Fibroblast of the conjunctiva (primary cell): Measurements from ENCODE around the gene ANTXRL.
"Not testable (repeated sequence)": the region's sequence is repeated elsewhere in the genome, so short reads cannot be mapped to it uniquely, and the experiment has no call there.

Source experiments
- DNase-seq: peaks from one replicate; pipeline ENCODE4 v3.0.0-alpha.2; 2010; ENCODE audit warnings: low read depth

ANTXRL gene

DNA sequence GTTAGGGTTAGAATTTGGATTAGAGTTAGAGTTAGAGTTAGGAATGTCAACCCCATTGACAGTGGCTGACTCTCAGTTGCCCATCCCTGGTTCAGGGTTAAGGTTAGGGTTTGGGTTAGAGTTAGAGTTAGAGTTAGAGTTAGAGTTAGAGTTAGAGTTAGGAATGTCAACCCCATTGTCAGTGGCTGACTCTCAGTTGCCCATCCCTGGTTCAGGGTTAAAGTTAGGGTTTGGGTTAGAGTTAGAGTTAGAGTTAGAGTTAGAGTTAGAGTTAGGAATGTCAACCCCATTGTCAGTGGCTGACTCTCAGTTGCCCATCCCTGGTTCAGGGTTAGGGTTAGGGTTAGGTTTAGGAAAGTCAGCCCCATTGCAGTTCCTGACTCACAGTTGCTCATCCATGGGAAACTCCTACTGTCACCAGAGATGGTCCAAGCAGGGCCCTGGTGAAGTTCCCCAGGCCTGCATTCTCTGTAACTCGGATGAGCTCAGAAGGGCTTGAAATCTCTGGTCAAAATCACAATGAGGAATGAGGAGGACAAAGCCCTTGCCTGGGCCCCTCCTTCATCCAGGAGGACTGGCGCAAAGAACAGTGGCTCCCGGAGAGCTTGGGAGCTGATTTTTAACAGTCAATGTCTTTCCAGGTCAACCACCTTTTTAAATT, 8.7 kb downstream of the ANTXRL start:
- DNase-seq: not testable (repeated sequence)

- not testable (repeated sequence) for DNase-seq
Observed at GRCh38 chr10:46296086-46296485, 9.3 kb downstream of the ANTXRL start.

GRCh38 chr10:46296641-46297141, 9.9 kb downstream of the ANTXRL start:
- no peak for DNase-seq

GRCh38 chr10:46297406-46298204, 10.8 kb downstream of the ANTXRL start:
- no peak for DNase-seq

DNA sequence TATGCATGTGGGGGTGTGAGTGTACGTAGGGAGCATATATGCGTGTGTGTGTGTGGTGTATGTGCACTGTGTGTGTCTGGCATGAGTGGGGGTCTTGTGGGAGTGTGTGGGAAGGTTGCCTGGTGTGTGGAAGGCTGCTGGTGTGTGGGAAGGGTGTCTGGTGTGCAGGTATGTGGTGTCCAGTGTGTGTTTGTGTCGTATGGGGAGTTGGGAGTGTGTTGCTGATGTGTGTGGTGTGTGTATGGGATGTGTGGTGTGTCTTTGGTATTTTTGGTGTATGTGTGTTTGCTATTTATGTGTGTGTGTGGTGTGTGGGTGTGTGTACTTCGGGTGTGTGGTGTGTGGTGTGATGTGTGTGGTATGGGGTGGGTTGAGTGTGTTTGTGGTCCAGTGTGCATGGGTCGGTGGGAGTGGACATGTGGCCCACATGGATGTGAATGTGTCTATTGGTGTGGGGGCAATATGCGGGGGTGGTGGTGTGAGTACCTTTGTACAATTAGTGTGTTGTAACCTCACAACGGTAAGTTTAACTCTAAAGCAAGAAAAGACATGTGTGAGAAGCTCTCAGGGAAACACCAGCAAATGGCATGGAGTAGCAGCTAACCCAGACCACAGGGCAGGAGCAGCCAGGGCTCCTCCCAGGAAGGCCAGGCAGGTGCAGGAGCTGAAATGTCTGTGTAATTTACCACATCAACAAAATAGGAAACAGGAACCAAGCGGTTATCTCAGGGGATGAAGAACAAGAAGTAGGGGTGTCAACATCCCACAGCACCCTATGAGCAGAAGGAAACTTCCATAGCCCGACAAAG, 11.9 kb downstream of the ANTXRL start:
- DNase-seq: no peak

DNA sequence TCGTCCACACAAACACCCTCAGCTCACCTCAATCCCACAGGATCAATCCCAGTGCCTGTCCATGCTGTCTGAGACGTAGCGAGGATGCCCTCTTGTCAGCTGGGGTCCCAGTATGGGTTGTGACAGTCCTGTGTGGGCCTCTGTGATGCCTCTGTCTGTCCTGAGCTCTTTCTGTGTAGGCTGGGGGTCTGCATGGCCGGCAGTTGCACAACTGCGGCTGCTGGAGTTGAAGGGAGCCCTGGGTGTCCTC, 12.4 kb downstream of the ANTXRL start:
- DNase-seq: no peak

DNA sequence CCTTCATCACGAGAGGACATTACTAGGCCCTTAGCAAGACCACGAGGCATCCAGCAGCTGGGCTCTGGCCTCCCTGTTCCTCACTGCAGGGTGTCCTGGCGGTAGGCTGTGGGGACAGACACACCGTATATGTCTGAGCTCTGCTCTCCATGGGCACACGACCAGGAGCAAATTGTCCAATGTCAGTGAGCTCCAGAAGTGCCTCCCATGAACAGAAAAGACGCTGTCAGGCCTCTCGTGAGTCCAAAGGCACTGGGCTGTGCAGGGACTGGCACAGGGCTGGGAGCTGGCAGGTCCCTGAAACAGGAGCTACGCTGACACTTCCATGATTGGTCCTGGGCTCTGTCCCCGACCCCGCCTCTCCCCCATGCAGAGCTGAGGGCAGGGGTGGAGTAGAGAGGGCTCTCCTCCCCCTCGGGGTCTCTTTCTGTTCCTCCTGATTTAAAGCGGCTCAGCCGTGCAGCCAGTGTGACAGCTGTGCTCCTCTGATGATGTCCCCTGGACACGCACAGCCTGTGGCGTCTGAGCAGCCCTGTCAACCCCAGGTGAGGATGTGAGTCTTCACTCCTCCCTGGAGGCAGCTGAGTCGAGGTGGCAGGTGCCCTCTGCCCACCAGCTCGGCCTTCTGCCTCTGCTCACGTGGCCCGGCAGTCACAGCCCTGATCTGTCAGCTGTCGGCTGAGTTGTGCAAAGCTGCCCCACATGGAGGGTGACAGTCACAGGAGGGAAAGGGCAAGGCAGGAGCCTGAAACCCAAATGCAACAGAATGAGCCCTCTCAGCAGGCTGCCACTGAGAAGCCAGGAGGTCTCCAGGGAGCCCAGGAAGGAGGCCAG, 13.0 kb downstream of the ANTXRL start:
- no peak for DNase-seq

DNA sequence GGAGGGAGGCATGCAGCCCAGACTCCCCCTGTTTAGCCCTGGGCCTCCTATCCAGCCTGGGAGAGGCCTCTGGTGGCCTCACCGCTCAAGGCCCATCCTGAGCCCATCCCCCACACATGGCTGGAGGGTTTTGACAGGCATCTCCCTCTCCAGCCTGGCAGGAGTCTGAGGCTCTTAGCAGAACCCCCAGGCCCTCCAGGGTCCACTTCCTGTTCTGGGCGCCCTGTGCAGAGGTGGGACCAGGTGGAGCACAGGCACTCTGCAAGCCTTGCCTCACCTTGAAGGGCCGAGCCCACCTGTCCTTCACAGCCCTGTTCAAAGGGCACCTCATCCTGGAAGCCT, 13.5 kb downstream of the ANTXRL start:
- DNase-seq: not testable (repeated sequence)

DNA sequence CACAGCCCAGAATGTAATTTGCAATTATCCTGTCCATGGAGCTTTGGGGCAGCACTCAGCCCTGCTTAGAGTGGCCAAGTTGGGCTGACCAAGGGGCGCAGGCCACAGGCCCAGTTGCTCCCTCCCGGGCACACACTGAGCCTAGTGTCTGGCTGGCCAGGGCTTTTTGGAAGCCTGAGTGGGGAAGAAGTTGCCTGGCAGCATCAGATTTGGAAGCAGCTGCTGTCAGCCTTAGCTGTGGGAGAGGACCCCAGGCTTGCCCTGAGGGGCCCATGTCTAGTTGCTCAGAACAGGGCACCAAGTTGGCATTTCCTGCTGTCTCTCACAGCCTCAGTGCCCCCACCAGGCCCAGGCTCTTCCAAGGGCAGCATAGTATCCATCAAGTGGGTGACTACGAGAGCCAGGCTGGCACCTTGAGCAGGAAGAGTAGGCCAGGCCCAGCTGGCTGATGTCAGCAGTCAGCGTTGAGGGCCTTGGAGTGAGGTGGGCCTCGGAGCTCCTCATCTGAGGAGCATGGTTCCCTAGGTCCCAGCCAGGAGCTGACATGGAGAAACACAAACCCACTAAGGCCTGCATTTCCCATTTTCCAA, 14.4 kb downstream of the ANTXRL start:
- DNase-seq: no peak

DNA sequence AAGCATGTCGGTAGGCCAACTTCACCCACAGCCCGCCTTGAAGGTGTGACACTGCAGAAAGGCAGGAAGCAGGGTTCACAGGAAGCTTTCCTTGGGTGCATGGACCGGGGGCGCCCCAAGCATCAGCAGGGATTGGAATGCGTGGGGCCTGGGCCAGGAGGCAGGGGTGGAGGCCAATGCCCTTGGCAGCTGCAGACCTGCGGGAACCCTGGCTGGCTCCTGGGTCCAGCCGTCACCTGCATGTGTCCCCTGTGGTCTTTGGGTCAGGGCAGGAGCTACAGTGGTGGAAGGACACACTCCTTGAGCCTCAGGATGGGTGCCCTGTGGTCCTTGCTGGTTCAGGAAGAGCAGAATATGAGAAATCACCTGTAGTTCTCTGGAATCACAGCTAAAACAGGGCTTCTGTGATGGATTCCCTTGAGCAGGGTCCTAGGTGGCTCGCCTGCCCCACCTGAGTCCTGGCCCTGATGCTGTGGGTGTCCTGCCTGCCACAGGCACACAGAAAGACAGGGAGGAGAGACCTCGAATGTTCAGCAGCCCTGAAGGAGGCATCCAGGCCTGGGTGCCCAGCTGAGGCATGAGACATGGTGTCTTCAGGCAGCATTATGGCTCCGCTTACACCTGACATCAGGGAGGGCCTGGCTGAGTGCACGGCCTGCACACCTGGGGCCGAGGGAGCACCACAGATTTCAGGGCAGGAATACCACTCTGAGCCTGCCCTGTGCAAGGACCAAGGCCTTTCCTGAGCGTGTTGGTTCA, 15.1 kb downstream of the ANTXRL start:
- no peak for DNase-seq

GRCh38 chr10:46302765-46303352, 16.1 kb downstream of the ANTXRL start:
- DNase-seq: not testable (repeated sequence)

DNA sequence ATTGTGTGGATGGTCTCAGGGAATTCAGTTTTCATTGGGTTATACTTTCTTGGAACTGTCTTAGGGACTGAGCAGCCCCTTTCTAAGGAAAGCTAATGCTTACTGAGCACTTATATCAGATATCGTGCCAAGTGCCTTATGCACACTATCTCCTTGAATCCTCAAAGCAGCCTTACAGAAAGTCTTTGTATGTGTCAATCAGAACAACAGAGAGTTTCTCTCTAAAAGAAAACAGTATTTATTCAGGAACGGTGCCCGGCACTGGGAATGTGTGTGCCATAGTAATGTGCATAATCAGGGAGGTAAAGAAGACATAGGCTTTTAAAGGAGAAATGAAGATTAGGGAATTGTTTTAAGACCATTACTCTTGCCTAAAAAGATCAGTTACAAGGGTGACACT, 17.3 kb downstream of the ANTXRL start:
- DNase-seq: no peak

DNA sequence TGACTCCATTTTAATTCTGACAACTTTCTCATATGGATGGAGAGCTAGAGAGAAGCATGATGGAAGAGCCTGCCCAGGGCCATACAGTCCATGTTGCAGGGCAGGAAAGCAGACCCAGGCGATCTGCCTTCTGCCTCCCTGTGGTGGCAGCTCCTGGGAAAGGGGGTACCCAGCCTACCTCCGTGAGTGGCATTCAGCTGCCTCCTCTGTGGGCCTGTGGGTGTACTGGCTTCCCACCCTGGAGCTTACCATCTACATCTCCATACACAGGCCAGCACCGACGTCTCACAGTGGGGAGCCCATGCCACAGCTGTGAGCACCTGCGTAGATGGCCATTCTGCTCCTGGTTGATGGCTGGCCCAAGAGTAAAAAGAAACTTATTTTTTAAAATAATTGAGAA, 17.9 kb downstream of the ANTXRL start:
- not testable (repeated sequence) for DNase-seq

GRCh38 chr10:46305079-46305818, 18.5 kb downstream of the ANTXRL start:
- DNase-seq: no peak

DNA sequence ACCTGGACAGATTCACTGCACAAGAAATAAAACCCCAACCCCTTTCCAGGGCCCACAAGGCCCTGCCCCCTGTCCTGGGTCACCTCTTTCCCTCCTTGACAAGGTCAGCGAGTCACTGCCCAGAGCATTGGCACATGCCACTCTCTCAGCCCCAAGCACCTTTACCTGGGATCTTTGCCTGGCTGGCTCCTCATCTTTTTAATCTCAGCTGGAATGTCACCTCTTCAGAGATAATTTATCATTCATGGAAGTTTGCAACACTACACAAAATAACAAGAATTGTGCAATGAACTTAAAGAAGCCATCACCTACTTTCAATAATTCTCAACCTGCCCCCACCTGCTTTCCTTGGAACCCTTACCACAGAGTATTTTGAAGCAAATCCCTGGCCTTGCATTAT, 19.2 kb downstream of the ANTXRL start:
- no peak for DNase-seq

DNA sequence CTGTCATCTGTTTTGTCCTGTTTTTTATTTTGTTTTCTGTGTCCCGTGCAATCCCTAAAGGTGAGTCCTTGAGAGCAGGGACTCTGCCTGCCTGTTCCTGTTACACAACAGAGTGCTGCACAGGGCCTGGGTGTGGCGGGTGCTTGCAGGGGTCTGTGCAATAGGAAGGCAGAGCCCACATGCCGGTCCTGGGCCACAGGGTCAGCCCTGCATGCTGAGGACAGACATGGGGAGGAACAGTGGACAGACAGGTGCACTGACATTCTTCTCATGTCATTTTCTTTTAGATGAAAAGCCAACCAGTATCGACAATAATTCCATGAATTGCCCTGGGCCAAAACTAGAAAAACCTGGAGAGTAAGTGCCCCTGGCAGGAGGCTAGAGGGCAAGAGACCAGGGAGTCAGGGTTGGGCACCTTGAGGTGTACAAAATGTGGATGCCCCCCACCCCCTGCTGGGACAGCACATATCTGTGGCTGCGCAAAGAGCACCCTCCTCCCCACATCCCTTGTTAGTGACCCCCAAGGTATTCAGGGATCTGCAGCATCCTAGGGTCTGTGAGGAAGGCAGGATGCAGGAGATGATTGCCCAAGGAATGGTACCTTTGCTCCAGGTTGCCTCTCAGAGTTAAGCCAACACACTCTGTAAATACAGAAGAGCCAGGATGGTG, 19.9 kb downstream of the ANTXRL start:
- DNase-seq: no peak

DNA sequence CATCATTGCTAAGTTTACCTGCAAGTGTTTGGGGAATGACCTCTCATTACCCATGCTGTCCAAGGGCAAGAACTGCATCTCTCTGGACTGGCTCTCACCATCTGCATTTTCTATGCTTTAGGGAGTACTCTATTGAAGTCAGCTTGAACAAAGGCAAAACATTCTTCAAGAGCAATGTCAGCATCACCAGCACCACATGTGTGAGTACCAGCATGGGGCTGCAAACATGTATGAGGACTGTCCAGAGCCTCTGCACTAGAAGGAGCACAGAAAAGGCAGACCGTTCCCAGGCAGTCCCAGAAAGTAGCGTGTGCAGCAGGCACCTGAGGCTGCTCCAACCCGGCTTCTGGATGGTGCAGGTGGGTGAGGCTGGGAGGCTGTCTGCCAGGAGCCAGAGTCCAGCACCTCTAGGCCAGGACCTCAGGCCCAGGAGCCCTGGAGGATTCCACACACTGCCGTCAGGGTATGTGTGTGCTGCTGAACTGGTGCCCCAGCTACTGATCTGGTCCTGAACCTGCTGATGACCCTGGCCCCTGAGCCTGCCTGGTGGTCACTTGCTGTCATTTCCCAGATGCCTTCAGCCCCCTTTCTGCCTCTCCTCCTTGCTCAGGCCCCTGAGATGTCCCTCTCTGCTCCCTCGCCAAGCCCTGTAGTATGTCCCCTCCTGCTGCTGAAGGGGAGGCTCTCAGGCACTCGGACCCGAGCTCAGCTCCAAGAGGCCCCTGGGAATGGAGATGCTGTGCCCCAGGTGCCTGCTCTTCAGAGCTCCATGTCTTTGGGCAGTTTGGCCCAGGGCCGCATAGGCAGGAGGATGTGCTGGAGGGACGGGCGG, 20.7 kb downstream of the ANTXRL start:
- no peak for DNase-seq

DNA sequence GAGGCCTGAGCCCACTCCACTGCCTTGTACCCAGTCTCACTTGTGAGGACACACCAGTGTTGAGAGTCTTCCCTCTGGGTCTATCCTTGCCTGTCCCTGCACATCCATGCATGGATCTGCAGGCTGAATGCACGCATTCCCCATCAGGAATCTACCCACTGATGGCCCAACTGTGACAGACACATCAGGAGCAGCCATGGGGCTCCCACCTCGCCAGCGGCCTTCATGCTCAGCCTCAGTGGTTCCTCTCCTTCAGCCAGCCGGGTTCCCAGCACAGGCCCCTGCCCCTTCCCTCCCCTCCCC, 21.3 kb downstream of the ANTXRL start:
- DNase-seq: no peak
